ENCODE data around the gene SLC43A2. TPM values are rescaled to one million over a fixed set of nuclear protein-coding genes. Genes with fewer than 3 reads are reported as not detected.
A peak's percentile ranks its signal among the peaks of the same experiment; 100 is the strongest.

Gene SLC43A2
- total and polyA plus RNA-seq, 2 of the 13 experiments (the other 11 are each of a cell fraction or from before 2014, with no cell fraction given): 7.3 to 20.0 TPM

DNA sequence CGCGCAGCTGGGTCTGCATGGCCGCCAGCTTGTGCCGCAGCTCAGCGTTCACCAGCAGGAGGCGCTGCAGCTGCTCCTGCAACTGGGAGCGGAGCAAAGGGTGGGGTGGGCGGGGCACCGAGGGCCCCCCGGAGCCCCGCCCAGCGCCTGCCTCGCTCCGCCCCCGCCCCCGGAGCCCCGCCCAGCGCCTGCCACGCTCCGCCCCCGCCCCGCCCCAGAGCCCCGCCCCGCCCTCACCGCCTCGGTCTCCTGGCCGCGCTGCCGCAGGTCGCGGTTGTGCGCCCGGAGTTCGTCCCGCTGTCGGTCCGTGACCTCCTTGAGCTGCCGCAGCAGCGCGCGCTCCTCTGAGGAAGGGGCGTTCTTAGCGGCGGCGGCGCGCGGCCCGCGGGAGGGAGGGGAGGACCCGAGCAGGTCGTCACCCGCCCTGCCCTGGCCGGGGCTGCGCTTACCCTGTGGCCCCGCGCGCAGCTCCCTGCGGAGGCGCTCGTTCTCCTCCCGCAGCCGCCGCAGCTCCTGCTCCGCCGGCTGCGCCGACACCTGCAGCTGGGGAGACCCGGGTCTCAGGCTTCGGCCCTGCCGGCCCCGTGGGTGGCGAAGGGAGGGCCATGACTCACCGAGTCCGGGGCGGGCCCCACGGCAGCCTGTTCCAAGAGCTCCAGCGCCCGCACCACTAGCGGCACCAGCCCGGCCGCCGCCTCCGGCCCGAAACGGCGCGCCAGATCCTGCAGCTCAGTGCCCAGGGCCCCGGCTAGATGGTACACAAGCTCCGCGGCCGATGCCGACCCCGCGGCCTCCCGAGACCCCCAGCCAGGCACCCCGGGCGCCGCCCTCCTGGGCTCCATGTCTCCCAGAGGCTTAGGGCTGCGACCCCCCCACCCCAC lies 20.6 kb upstream of the SLC43A2 start (continued):
- TF ChIP-seq ZNF609 (CRISPR knock-in tag; IDR thresholded peaks at IDR 0.05; ENCODE audit: borderline replicate concordance): no peak
- TF ChIP-seq, protein P1, sequence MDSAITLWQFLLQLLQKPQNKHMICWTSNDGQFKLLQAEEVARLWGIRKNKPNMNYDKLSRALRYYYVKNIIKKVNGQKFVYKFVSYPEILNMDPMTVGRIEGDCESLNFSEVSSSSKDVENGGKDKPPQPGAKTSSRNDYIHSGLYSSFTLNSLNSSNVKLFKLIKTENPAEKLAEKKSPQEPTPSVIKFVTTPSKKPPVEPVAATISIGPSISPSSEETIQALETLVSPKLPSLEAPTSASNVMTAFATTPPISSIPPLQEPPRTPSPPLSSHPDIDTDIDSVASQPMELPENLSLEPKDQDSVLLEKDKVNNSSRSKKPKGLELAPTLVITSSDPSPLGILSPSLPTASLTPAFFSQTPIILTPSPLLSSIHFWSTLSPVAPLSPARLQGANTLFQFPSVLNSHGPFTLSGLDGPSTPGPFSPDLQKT (CRISPR knock-in tag; IDR thresholded peaks at IDR 0.05; ENCODE audit: borderline replicate concordance): no peak
- no peak; the same call in 1 of the 2 replicates for TF ChIP-seq SALL2 (CRISPR knock-in tag; IDR thresholded peaks at IDR 0.05)
- TF ChIP-seq, protein P2, sequence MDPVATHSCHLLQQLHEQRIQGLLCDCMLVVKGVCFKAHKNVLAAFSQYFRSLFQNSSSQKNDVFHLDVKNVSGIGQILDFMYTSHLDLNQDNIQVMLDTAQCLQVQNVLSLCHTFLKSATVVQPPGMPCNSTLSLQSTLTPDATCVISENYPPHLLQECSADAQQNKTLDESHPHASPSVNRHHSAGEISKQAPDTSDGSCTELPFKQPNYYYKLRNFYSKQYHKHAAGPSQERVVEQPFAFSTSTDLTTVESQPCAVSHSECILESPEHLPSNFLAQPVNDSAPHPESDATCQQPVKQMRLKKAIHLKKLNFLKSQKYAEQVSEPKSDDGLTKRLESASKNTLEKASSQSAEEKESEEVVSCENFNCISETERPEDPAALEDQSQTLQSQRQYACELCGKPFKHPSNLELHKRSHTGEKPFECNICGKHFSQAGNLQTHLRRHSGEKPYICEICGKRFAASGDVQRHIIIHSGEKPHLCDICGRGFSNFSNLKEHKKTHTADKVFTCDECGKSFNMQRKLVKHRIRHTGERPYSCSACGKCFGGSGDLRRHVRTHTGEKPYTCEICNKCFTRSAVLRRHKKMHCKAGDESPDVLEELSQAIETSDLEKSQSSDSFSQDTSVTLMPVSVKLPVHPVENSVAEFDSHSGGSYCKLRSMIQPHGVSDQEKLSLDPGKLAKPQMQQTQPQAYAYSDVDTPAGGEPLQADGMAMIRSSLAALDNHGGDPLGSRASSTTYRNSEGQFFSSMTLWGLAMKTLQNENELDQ (CRISPR knock-in tag; IDR thresholded peaks at IDR 0.05; ENCODE audit: borderline replicate concordance): no peak
- TF ChIP-seq SIN3A (IDR thresholded peaks at IDR 0.05; ENCODE audit: borderline replicate concordance, low read depth, low read length): peak; percentile 80; the same call in 1 of the 2 replicates
- no peak for TF ChIP-seq ZSCAN30 (CRISPR knock-in tag; IDR thresholded peaks at IDR 0.05)
- TF ChIP-seq ZNF563 (CRISPR knock-in tag; IDR thresholded peaks at IDR 0.05): peak; percentile 73
- no peak for TF ChIP-seq HMG20B (CRISPR knock-in tag; conservative IDR thresholded peaks at IDR 0.05)
- TF ChIP-seq, protein P3, sequence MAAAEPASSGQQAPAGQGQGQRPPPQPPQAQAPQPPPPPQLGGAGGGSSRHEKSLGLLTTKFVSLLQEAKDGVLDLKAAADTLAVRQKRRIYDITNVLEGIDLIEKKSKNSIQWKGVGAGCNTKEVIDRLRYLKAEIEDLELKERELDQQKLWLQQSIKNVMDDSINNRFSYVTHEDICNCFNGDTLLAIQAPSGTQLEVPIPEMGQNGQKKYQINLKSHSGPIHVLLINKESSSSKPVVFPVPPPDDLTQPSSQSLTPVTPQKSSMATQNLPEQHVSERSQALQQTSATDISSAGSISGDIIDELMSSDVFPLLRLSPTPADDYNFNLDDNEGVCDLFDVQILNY (CRISPR knock-in tag; conservative IDR thresholded peaks at IDR 0.05): no peak
- no peak for TF ChIP-seq GMEB1 (CRISPR knock-in tag; IDR thresholded peaks at IDR 0.05; ENCODE audit: borderline replicate concordance)

All from HepG2 (cell line).